ENCODE data around the gene ATN1. TPM values are rescaled to one million over a fixed set of nuclear protein-coding genes. Genes with fewer than 3 reads are reported as not detected.

Gene ATN1
- total RNA-seq, 1 donor from 2014 or later: 8.9 TPM

- Histone ChIP-seq H3F3A (ENCODE audit: low read depth) (peaks cover 53% of the 10 kb centered on the region), H3K27ac (no peak overlapping the region), H3K79me2 (ENCODE audit: low read depth) (peaks cover 74% of the 10 kb centered on the region), H3K9ac (peak overlapping the region; percentile 85), H3K4me2 (peak overlapping the region; percentile 85), H3K4me1 (peaks cover 40% of the 10 kb centered on the region), H3K27me3 (no peaks in the 10 kb centered on the region), H3K4me3 (peak overlapping the region; percentile 91), H4K20me1 (ENCODE audit: low read depth) (peaks cover 53% of the 10 kb centered on the region), H3K9me3 (ENCODE audit: low read depth) (no peaks in the 10 kb centered on the region), H2AFZ (replicated peaks) (no peak overlapping the region), H3K36me3 (no peaks in the 10 kb centered on the region)
- Mint-ChIP-seq H3K36me3 (peaks cover 18% of the 10 kb centered on the region), H3K9me3 (no peaks in the 10 kb centered on the region), H3K4me3 (peak overlapping the region; percentile 98), H3K4me1 (peaks cover 68% of the 10 kb centered on the region), H3K27ac (peak overlapping the region; percentile 80), H3K27me3 (ENCODE audit: insufficient read depth, low read depth) (peaks cover 9% of the 10 kb centered on the region)
- DNase-seq (ENCODE audit: low spot score): no peak
- no peak for TF ChIP-seq EZH2phosphoT487 (IDR thresholded peaks at IDR 0.05)
- TF ChIP-seq EZH2 (IDR thresholded peaks at IDR 0.05): no peak
- no peak for TF ChIP-seq CTCF (IDR thresholded peaks at IDR 0.05)
Measured at GRCh38 chr12:6928703-6929407, 1.1 kb downstream of the ATN1 start.

- peak overlapping the region; percentile 78 for H3K27ac Mint-ChIP-seq
- peaks cover 56% of the 10 kb centered on the region for H4K20me1 ChIP-seq (ENCODE audit: low read depth)
- DNase-seq (ENCODE audit: low spot score): no peak
- H3K4me1 ChIP-seq: peaks cover 36% of the 10 kb centered on the region
- H3K27me3 Mint-ChIP-seq (ENCODE audit: insufficient read depth, low read depth): peaks cover 8% of the 10 kb centered on the region
- no peaks in the 10 kb centered on the region for H3K27me3 ChIP-seq
- H2AFZ ChIP-seq (replicated peaks): no peak overlapping the region
- H3K79me2 ChIP-seq (ENCODE audit: low read depth): peaks cover 82% of the 10 kb centered on the region
- H3K27ac ChIP-seq: no peak overlapping the region
- peak overlapping the region; percentile 98 for H3K4me3 Mint-ChIP-seq
- TF ChIP-seq EZH2phosphoT487 (IDR thresholded peaks at IDR 0.05) (no peak), CTCF (IDR thresholded peaks at IDR 0.05) (no peak), EZH2 (IDR thresholded peaks at IDR 0.05) (no peak)
- H3K9ac ChIP-seq: peak overlapping the region; percentile 85
- H3K4me3 ChIP-seq: peak overlapping the region; percentile 91
- H3K4me1 Mint-ChIP-seq: peaks cover 65% of the 10 kb centered on the region
- no peaks in the 10 kb centered on the region for H3K36me3 ChIP-seq
- peaks cover 24% of the 10 kb centered on the region for H3K36me3 Mint-ChIP-seq
- H3K9me3 Mint-ChIP-seq: no peaks in the 10 kb centered on the region
- H3F3A ChIP-seq (ENCODE audit: low read depth): peaks cover 53% of the 10 kb centered on the region
- H3K4me2 ChIP-seq: peak overlapping the region; percentile 85
- no peaks in the 10 kb centered on the region for H3K9me3 ChIP-seq (ENCODE audit: low read depth)
Measured at GRCh38 chr12:6929466-6930452, 2.0 kb downstream of the ATN1 start.

- Mint-ChIP-seq H3K27ac (no peak overlapping the region), H3K4me1 (peaks cover 57% of the 10 kb centered on the region), H3K27me3 (ENCODE audit: insufficient read depth, low read depth) (peaks cover 16% of the 10 kb centered on the region), H3K4me3 (no peak overlapping the region), H3K9me3 (peaks cover 2% of the 10 kb centered on the region), H3K36me3 (peaks cover 31% of the 10 kb centered on the region)
- Histone ChIP-seq H2AFZ (replicated peaks) (no peak overlapping the region), H3K9ac (no peak overlapping the region), H3K36me3 (no peaks in the 10 kb centered on the region), H3K9me3 (ENCODE audit: low read depth) (no peaks in the 10 kb centered on the region), H3K27ac (no peak overlapping the region), H3K4me2 (no peak overlapping the region), H3K4me3 (no peak overlapping the region), H3K79me2 (ENCODE audit: low read depth) (peaks cover 66% of the 10 kb centered on the region), H3K4me1 (peaks cover 20% of the 10 kb centered on the region), H3F3A (ENCODE audit: low read depth) (peaks cover 49% of the 10 kb centered on the region), H4K20me1 (ENCODE audit: low read depth) (peaks cover 69% of the 10 kb centered on the region), H3K27me3 (no peaks in the 10 kb centered on the region)
- no peak for TF ChIP-seq EZH2 (IDR thresholded peaks at IDR 0.05)
- TF ChIP-seq CTCF (IDR thresholded peaks at IDR 0.05): no peak
- no peak for TF ChIP-seq EZH2phosphoT487 (IDR thresholded peaks at IDR 0.05)
- no peak for DNase-seq (ENCODE audit: low spot score)
Measured at GRCh38 chr12:6932766-6933165, 5.0 kb downstream of the ATN1 start.

Measured in neural progenitor cell (in vitro differentiated cells).